T47D (cell line): ENCODE data around the gene RUBCNL.

Source experiments
- DNase-seq, 2 experiments: peaks; one replicate each; pipeline versions ENCODE4 v3.0.0 to v3.0.0-alpha.2; 2011 to 2012; ENCODE audit warnings: low read depth in 1 of 2, low spot score in 1 of 2
- JUND ChIP-seq: IDR thresholded peaks from 2 replicates; pipeline ENCODE4 v1.6.1; 2012; ENCODE audit warnings: low read depth
- in situ Hi-C: cut with HindIII; loops from 2 replicates; pipeline ENCODE4 v1.10.0; 2016; ENCODE audit warnings: low sequenced_read_pairs, low pct_unique_long_range_greater_than_20kb

The RUBCNL gene

DNA sequence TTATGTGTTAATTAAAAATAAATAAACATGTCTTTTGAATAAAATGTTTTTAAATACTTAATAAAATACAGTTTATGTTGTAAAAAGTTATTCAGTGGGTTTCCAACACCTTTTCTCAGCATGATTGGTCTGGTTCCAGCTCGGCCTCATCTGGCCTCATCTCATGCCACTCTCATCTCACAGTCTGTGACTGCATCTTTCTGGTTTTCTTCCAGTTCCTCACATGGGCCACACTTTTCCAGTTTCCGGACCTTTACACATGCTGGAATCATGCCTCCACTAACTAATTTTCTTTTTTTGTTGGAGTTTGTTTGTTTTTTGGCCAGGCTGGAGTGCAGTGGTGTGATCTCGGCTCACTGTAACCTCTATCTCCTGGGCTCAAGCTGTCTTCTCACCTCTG is 82.5 kb downstream of the RUBCNL start:
- in situ Hi-C loops, result no loop called here
- no peak for DNase-seq
- no peak for TF ChIP-seq JUND

DNA sequence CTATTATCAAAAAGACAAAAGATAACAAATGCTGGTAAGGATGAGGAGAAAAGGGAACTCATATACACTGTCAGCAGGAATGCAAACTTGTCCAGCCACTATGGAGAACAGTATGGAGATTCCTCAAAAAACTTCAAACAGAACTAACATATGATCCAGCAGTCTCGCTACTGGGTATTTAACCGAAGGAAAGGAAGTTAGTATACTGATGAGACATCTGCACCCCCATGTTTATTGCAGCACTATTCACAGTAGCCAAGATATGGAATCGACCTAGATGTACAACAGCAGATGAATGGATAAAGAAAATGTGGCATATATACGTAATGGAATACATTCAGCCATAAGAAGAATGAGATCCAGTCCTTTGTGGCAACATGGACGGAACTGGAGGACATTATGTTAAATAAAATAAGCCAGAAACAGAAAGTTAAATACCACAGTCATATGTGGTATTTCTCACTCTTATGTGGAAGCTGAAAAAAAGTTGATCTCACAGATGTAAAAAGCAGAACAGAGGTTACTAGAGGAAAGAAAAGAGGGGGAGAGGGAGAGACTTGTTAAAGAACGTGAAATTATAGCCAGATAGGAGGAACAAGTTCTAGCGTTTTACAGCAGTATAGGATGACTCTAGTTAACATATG is 83.2 kb downstream of the RUBCNL start:
- in situ Hi-C loops, result no loop called here
- no peak for DNase-seq
- TF ChIP-seq JUND, result no peak

DNA sequence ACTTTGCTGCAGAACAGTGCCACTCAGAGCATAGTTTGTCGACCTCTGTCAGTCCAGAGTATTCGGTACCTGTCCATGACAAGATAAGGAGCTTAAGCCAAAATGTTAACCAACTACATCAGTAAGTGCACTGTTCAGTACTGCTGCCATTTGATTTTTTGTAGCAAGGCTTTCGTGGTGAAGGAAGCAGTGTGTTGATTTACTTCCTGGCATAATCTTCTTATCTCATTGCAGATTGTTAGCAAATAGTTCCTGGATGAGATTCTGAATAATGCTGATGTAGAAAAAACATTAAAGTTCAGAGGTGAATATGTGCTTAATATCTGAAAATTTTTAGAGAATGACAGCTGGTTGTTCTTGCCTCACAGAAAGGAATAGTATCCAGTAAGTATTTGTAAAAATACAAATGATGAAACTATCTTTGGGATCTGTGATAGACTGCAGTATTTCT is 89.7 kb downstream of the RUBCNL start:
- in situ Hi-C loops, result no loop called here
- TF ChIP-seq JUND, result no peak
- DNase-seq, result no peak

DNA sequence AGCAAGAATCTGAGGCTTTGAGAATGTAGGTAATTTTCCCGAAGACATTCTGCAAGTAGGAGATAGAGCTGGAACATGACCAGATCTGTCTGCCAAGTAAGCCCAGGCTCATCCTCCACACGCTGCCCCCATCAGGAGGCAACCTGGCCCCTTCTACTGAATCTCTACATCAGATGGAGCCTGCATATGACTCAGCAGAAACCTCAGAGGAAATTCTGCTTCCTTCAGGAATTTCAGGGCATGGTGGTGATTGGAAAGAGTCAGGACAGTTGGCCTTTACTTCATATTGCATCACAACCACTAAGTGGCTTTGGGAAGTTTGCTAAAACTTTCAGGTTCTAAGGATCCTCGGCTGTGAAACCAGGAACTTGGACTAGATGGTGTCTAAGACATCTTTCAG is 90.1 kb downstream of the RUBCNL start:
- in situ Hi-C loops, result no loop called here
- DNase-seq, result no peak
- no peak for TF ChIP-seq JUND

DNA sequence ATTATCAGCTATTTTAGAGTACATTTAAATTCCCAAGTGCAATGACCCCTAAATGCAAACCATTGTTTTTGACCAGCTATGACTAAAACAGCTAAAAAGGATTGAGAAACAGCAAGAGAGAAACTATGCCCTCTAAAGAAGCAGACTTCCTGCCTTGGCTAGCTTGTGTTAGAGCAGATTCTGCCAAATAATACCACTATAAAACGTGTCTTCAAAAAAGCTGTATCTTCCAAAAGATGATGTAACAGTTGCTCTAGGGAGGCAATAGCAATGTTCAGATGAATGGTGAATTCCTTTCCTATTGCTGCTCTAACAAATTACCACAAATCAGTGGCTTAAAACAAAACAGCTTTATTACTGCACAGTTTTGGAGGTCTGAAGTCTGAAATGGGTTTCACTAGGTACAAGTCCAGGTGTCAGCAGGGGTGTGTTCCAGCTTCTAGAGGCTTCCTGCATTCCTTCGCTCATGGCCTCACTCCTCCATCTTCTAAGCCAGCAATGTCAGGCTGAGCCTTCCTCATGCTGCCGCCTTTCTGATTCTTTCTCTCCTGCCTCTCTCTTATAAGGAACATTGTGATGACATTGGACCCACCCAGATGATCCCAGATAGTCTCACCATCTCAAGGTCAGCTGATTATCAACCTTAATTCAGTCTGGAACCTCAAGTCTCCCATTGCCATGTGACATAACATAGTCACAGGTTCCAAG is 90.8 kb downstream of the RUBCNL start:
- TF ChIP-seq JUND, result no peak
- in situ Hi-C loops, result no loop called here

DNA sequence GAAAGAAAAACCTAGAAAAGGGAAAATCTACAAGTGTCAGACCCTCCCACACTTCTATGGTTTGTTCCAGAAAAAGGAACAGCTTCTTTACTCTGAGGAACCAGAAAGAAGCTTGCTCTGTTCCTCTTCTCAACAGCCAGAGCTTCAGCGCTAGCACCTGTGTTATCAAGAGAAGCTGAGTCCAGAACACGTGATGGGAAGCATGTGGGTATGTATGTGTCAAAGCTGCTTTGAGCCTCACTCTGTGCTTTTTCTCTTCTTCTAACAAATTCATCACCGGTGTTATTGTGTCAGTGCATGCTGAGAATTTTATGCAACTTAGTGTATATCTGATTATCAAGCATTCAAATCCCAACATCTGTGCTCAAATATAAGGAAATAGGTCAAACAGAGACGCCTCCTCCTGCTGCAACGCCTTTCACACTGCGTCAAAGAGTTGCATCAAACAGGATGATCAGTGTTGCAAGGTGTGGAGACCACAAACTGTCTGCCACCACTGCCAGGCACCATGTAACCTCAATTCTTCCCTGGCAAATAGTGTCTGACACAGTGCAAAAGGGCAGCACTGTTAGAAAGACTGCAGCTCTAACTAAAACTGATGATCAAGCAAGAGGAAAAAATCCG is 91.4 kb downstream of the RUBCNL start:
- in situ Hi-C loops, result no loop called here
- no peak for DNase-seq
- no peak for TF ChIP-seq JUND

More for the DNA sequence above, 90.8 kb downstream of the RUBCNL start:
- no peak for DNase-seq

DNA sequence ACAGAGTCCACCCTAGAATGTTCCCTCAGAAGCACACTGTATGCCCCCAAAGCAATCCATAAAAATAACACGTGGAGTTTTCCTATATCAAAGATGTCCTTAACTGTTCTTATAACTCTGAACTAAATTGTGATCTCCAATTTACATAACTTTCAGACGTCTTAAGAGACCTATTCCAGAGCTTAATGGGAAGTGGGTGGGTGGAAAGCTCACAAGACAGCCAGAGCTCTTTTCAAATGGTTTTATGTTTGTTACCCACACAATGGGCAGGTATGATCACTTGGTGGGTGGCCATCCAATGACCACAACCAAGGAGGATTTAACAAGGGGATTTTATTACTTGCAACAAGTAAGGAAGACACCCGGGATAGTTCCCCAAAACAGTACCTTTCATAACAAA is 93.6 kb downstream of the RUBCNL start:
- in situ Hi-C loops, result no loop called here
- DNase-seq, result no peak
- TF ChIP-seq JUND, result no peak
